Ascending aorta (tissue), 2 donors: ENCODE data around the gene SPINT2. TPM values are rescaled to one million over a fixed set of nuclear protein-coding genes. Genes with fewer than 3 reads are reported as not detected.
A peak's percentile ranks its signal among the peaks of the same experiment; 100 is the strongest.

Source experiments
- DNase-seq, 2 donors: peaks; one replicate each; pipeline ENCODE4 v3.0.0-alpha.2; 2019; ENCODE audit warnings: low spot score in 2 of 2
- H3K27ac ChIP-seq, 2 donors: fragments of 200-600 bp; sonication (generic); one replicate each; pipeline ENCODE4 v1.5.1; 2016 to 2017; ENCODE audit warnings: mild to moderate bottlenecking in 1 of 2
- H3K27me3 ChIP-seq: fragments of 200-600 bp; sonication (generic); one replicate; pipeline ENCODE4 v1.5.1; 2017
- H3K36me3 ChIP-seq, 2 donors: fragments of 200-600 bp; sonication (generic); one replicate each; pipeline ENCODE4 v1.5.1; 2016
- H3K4me1 ChIP-seq, 2 donors: fragments of 200-600 bp; sonication (generic); one replicate each; pipeline ENCODE4 v1.5.1; 2016 to 2017; ENCODE audit warnings: mild to moderate bottlenecking in 1 of 2
- H3K4me3 ChIP-seq, 2 donors: fragments of 200-600 bp; sonication (generic); one replicate each; pipeline ENCODE4 v1.5.1; 2016 to 2017; ENCODE audit warnings: mild to moderate bottlenecking in 1 of 2
- H3K9me3 ChIP-seq, 2 donors: fragments of 200-600 bp; sonication (generic); one replicate each; pipeline ENCODE4 v1.5.1; 2016
- CTCF ChIP-seq, 3 experiments: fragments of 200-600 bp in 2 of 3; fragments of 450-650 bp in 1 of 3; sonication (generic) in 2 of 3; IDR thresholded peaks; one replicate each; pipeline ENCODE4 v1.5.1; 2016 to 2019; ENCODE audit warnings: antibody characterized with exemption in 3 of 3, mild to moderate bottlenecking in 1 of 3, moderate library complexity in 1 of 3
- intact Hi-C: fragments of 100-400 bp; cut with DNase I; formaldehyde crosslinking; loops from one replicate; pipeline ENCODE4 v1.15.1; 2023
- total RNA-seq: library from RNA; depleted of rRNA; stranded (reverse); fragments of >200 nt; gene quantifications from one replicate; pipeline ENCODE4 v1.1.0, GENCODE V29; 2016

Gene SPINT2
- total RNA-seq, 1 donor from 2014 or later = 193 TPM

- peak overlapping the region; percentile 85 to 89 for H3K27ac ChIP-seq
- H3K9me3 ChIP-seq = no peaks in the 10 kb centered on the region
- H3K4me1 ChIP-seq = peaks cover 22 to 70% of the 10 kb centered on the region in 2 donors
- intact Hi-C loops = no loop called here
- H3K4me3 ChIP-seq = no peak overlapping the region
- TF ChIP-seq CTCF (IDR thresholded peaks at IDR 0.05) = no peak
- no peaks in the 10 kb centered on the region for H3K27me3 ChIP-seq
- no peak for DNase-seq
- H3K36me3 ChIP-seq = no peaks in the 10 kb centered on the region
These were observed 9.1 kb downstream of the SPINT2 start for GRCh38 chr19:38273499-38273898.

- no peaks in the 10 kb centered on the region for H3K9me3 ChIP-seq
- H3K36me3 ChIP-seq = no peaks in the 10 kb centered on the region
- TF ChIP-seq CTCF (IDR thresholded peaks at IDR 0.05) = no peak
- intact Hi-C loops = no loop called here
- no peak for DNase-seq
- H3K4me3 ChIP-seq = no peak overlapping the region
- H3K4me1 ChIP-seq = peaks cover 26 to 73% of the 10 kb centered on the region in 2 donors
- peak overlapping the region; percentile 85 to 89 for H3K27ac ChIP-seq
- H3K27me3 ChIP-seq = no peaks in the 10 kb centered on the region
These were observed 10.4 kb downstream of the SPINT2 start for GRCh38 chr19:38274739-38275138.

- peak overlapping the region; percentile 85 to 89 for H3K27ac ChIP-seq
- no peaks in the 10 kb centered on the region for H3K9me3 ChIP-seq
- peaks cover 26 to 61% of the 10 kb centered on the region in 2 donors for H3K4me1 ChIP-seq
- intact Hi-C loops = no loop called here
- H3K27me3 ChIP-seq = no peaks in the 10 kb centered on the region
- peak overlapping the region in 1 of 2 donors; percentile 27 for H3K4me3 ChIP-seq
- H3K36me3 ChIP-seq = peaks cover 0 to 8% of the 10 kb centered on the region in 2 donors
- no peak for TF ChIP-seq CTCF (IDR thresholded peaks at IDR 0.05)
- DNase-seq = no peak
These were observed 12.7 kb downstream of the SPINT2 start for GRCh38 chr19:38276942-38277517.

- intact Hi-C loops = no loop called here
- TF ChIP-seq CTCF (IDR thresholded peaks at IDR 0.05) = no peak
- H3K27me3 ChIP-seq = no peaks in the 10 kb centered on the region
- H3K4me1 ChIP-seq = peaks cover 26 to 66% of the 10 kb centered on the region in 2 donors
- H3K4me3 ChIP-seq = peak overlapping the region in 1 of 2 donors; percentile 27
- DNase-seq = no peak
- H3K9me3 ChIP-seq = no peaks in the 10 kb centered on the region
- H3K27ac ChIP-seq = peak overlapping the region; percentile 85 to 89
- H3K36me3 ChIP-seq = peaks cover 0 to 8% of the 10 kb centered on the region in 2 donors
These were observed 13.2 kb downstream of the SPINT2 start for GRCh38 chr19:38277549-38277948.

GRCh38 chr19:38277969-38278680, 13.8 kb downstream of the SPINT2 start:
- peak; percentile 33 to 95 for DNase-seq
- H3K27me3 ChIP-seq = no peaks in the 10 kb centered on the region
- peaks cover 26 to 69% of the 10 kb centered on the region in 2 donors for H3K4me1 ChIP-seq
- H3K4me3 ChIP-seq = peak overlapping the region in 1 of 2 donors; percentile 27
- no peaks in the 10 kb centered on the region for H3K9me3 ChIP-seq
- H3K36me3 ChIP-seq = peaks cover 0 to 8% of the 10 kb centered on the region in 2 donors
- TF ChIP-seq CTCF (IDR thresholded peaks at IDR 0.05) = no peak
- H3K27ac ChIP-seq = peak overlapping the region; percentile 85 to 89
- intact Hi-C loops = loop anchor here (1.0 kb wide), 3 partner anchors 14 to 38 kb away; partner anchors contain the start of gene SPINT2
